HuH-7.5 (cell line): ENCODE results near the gene APOM.

ENCODE experiments used
- DNase-seq: peaks from one replicate; pipeline ENCODE4 v3.0.0; 2011; ENCODE audit warnings: low spot score

APOM gene

GRCh38 chr6:31705931-31706330 lies 50.2 kb downstream of the APOM start:
- DNase-seq, result no peak

DNA sequence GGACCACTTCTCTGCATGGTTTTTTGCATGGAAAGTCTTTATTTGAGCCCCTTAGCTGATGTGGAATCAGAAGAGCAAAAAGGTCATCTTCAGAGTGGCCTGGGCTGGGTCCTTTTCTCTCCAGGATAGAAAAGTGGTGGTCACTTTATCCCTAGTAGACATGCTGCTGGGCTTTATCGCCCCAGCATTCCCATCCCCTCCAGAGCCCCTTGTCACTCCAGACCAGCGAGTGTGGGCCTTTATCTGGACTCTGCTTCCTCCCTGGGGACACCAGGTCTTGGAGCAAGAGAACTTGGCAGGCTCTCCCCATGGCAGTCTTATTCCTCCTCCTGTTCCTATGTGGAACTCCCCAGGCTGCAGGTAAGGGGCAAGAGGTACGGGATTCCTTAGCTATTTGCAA lies 50.9 kb downstream of the APOM start, which contains the start of gene LY6G6F:
Gene LY6G6F, plus strand, starts transcription at position 268 of the 400 bp plus-strand sequence. Its CDS starts 41 bp downstream, at position 309.
- DNase-seq, result no peak

DNA sequence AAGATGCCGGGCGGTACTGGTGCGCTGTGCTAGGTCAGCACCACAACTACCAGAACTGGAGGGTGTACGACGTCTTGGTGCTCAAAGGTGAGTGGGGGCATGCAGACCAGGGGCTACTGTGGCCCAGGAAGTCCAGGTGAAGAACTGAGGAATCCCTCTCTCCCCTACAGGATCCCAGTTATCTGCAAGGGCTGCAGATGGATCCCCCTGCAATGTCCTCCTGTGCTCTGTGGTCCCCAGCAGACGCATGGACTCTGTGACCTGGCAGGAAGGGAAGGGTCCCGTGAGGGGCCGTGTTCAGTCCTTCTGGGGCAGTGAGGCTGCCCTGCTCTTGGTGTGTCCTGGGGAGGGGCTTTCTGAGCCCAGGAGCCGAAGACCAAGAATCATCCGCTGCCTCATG lies 52.0 kb downstream of the APOM start:
- no peak for DNase-seq
